Right ventricle myocardium superior (tissue), 1 donor: ENCODE data around the gene AIMP2. TPM values are rescaled to one million over a fixed set of nuclear protein-coding genes. Genes with fewer than 3 reads are reported as not detected.

ENCODE experiments used
- ATAC-seq: fragments of 200-7000 bp; cut with Tn5 transposase; one replicate; pipeline ENCODE4 v1.9.1; 2020; ENCODE audit warnings: mild to moderate bottlenecking; ENCODE audit not compliant: poor library complexity
- DNase-seq: peaks from one replicate; pipeline ENCODE4 v3.0.0-alpha.2; 2020
- intact Hi-C: fragments of 100-400 bp; cut with DNase I; formaldehyde crosslinking; loops from one replicate; pipeline ENCODE4 v1.11.2; 2022
- total RNA-seq: library from RNA; stranded (reverse); fragmentation: NEBNext Ultra II Directional; extraction: Animal tissue kit (Norgen Biotek cat#: 25700); gene quantifications from one replicate; pipeline ENCODE4 v1.2.1, GENCODE V29; 2021
- donor health status: DM: no; HTN: yes; CAD: no; lungs with severe emphysema.

AIMP2 gene
- total RNA-seq, 1 donor from 2014 or later, result 56.3 TPM

DNA sequence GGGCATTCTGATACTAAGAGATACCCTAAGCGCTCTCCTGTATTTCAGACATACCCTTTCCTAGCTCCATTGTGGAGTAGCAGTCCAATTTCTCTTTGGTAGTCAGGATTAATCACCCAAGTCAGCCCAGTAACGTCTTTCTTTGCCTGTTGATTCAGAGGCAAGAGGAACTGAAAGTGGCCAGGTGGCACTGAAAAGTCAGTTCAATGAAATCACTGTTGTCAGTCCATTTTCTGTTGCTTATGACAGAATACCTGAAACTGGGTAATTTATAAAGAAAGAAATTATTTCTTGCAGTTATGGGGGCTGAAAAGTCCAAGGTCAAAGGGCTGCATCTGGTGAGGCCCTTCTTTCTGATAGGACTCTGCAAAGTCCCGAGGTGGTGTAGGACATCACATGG is 62.3 kb downstream of the AIMP2 start:
- ATAC-seq (no peak), DNase-seq (no peak)
- intact Hi-C loops, result no loop called here

Other genes with a start within 250 kb of the AIMP2 start
- 22.6 TPM for gene RNF216, start 227.6 kb upstream of the AIMP2 start, total RNA-seq
- not detected for gene OCM, start 128.5 kb upstream of the AIMP2 start, total RNA-seq
- 38.2 TPM for gene CCZ1, start 110.5 kb upstream of the AIMP2 start, total RNA-seq
- not detected for gene RSPH10B, start 38.6 kb upstream of the AIMP2 start, total RNA-seq
- gene PMS2, start 223 bp upstream of the AIMP2 start, total RNA-seq, result 5.2 TPM
- not detected for gene ANKRD61, start 22.1 kb downstream of the AIMP2 start, total RNA-seq
- 55.6 TPM for gene EIF2AK1, start 49.9 kb downstream of the AIMP2 start, total RNA-seq
- gene USP42, start 95.7 kb downstream of the AIMP2 start, total RNA-seq, result 4.1 TPM